GM19035 (cell line): ENCODE data around the gene SIPA1.
A peak's percentile ranks its signal among the peaks of the same experiment; 100 is the strongest.

Source experiments
- ATAC-seq: cut with Tn5 transposase; IDR thresholded peaks from one replicate; pipeline ENCODE4 v1.9.1; 2021; ENCODE audit not compliant: unreplicated experiment

SIPA1 gene, protein sequence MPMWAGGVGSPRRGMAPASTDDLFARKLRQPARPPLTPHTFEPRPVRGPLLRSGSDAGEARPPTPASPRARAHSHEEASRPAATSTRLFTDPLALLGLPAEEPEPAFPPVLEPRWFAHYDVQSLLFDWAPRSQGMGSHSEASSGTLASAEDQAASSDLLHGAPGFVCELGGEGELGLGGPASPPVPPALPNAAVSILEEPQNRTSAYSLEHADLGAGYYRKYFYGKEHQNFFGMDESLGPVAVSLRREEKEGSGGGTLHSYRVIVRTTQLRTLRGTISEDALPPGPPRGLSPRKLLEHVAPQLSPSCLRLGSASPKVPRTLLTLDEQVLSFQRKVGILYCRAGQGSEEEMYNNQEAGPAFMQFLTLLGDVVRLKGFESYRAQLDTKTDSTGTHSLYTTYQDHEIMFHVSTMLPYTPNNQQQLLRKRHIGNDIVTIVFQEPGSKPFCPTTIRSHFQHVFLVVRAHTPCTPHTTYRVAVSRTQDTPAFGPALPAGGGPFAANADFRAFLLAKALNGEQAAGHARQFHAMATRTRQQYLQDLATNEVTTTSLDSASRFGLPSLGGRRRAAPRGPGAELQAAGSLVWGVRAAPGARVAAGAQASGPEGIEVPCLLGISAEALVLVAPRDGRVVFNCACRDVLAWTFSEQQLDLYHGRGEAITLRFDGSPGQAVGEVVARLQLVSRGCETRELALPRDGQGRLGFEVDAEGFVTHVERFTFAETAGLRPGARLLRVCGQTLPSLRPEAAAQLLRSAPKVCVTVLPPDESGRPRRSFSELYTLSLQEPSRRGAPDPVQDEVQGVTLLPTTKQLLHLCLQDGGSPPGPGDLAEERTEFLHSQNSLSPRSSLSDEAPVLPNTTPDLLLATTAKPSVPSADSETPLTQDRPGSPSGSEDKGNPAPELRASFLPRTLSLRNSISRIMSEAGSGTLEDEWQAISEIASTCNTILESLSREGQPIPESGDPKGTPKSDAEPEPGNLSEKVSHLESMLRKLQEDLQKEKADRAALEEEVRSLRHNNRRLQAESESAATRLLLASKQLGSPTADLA

DNA sequence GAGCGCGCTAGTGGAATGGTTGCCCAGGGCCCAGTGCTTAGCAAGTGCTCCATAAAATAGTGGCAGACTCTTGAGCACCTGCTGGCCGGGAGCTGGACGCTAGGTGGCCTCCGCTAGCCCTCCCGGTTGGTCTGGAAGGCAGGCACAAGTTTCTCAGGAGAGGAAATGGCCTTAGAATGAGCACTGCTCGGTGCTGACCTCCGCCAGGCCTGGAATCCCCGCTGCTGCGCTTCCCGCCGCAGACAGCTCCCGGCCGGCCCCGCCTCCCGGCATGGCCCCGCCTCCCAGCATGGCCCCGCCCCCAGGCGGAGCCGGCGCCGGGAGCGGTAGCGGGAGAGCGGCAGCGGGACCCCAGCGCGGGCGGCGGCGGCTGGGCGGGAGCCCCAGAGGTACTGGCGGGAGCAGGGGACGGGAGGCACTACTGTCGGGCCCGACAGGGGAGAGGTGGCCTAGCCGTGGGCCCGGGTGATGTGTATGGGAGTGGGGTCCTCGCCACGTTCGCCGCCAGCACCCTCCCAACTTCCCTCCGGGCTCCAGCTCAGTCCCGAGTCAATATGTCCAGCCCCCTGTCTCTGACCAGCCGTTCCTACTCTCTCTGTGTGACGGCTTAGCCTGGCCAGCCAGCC lies at the start of gene SIPA1:
TSS of gene SIPA1 (plus strand) at position 308 of the 626 bp plus-strand sequence. CDS start 2,821 bp downstream, outside the sequence.
- ATAC-seq = peak; percentile 49

DNA sequence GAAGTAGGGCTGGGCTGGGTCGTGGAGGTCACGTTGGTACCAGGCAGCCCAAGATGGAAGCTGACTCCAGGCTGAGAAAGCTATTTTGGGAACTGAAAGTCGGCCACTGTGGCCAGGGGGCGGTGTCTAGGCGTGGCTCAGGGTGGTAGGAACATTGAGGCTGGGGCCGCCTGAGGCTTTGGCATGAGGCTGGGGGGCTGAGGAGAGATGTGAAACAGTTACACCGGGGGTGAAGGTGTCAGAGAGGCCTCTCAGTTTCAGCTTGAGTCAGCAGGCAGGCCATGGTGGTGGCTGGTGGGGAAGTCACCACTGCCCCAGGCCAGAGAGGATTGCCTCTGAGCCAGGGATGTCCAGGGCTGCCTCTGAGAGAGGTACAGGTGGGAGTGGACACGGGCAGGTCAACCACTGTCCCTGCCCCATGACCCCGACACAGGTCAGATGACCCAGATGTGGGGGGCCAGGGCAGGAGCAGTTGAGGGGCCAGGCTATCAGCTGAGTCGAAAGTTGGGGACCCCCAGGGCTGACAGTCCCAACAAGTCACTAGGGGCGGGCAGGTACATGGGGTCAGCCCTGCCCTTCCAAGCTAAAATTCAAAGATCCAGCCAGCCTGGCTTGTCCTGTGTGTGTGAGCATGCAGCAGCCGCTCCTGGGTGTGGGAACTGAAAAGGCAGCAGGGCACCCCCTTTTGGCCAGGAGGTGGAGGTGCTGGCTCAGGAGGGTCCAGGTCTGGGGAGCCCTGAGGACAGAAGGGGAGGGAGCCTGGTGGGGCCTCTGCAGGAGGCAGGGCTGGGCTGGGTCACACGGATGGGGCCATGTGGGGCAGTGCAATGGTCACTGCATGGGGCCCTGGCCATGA lies 49.5 kb upstream of the SIPA1 start:
- peak; percentile 76 for ATAC-seq

DNA sequence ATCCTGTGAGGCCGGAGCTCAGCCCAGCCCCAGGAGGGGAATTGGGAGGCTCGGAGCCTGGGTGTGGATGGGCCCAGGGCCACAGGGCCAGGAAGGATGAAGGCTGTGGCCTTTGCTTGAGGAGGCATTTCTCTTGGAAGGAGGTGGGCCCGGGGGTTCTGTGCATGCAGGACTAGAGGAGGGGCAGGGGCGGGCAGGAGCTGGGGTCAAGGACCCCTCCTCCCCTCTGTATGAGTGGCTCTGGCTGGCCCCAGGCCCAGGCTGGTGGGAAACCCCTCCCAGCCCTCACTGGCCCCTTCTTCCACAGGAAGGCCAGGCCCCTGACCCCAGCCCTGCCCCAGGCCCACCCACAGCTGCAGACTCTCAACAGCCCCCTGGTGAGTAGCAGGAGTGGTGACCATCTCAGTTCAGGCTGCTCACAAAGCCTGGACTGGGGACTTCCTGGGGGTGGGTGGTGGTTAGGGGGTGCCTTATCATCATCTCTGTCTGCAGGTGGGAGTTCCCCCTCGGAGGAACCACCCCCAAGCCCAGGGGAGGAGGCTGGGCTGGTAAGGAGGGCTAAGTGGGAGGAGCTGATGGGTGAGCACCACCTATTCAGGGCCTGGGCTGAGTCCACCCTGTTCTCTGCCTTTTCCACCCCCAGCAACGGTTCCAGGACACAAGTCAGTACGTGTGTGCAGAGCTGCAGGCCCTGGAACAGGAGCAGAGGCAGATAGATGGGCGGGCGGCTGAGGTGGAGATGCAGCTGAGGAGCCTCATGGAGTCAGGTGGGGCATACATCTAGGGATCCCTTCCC lies 48.3 kb upstream of the SIPA1 start:
- no peak for ATAC-seq

DNA sequence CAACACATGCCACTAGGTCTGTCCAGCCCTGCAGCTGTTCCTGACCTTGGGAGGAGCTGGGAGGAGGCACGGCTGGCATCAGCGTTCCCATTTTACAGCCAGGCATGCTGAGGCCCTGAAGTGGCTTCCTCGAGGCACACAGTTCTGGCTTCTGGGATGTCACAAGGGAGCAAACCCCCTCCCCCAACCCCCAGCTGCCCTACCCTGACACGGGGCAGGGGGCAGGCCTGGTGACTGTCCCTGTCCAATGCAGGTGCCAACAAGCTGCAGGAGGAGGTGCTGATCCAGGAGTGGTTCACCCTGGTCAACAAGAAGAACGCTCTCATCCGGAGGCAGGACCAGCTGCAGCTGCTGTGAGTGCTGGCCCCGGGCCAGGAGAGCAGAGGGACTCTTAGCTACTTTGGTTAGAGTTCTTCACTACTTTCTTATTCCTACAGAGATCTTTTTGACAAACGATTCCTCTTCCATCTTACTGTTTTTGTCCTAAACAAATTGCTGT lies 47.6 kb upstream of the SIPA1 start:
- no peak for ATAC-seq

DNA sequence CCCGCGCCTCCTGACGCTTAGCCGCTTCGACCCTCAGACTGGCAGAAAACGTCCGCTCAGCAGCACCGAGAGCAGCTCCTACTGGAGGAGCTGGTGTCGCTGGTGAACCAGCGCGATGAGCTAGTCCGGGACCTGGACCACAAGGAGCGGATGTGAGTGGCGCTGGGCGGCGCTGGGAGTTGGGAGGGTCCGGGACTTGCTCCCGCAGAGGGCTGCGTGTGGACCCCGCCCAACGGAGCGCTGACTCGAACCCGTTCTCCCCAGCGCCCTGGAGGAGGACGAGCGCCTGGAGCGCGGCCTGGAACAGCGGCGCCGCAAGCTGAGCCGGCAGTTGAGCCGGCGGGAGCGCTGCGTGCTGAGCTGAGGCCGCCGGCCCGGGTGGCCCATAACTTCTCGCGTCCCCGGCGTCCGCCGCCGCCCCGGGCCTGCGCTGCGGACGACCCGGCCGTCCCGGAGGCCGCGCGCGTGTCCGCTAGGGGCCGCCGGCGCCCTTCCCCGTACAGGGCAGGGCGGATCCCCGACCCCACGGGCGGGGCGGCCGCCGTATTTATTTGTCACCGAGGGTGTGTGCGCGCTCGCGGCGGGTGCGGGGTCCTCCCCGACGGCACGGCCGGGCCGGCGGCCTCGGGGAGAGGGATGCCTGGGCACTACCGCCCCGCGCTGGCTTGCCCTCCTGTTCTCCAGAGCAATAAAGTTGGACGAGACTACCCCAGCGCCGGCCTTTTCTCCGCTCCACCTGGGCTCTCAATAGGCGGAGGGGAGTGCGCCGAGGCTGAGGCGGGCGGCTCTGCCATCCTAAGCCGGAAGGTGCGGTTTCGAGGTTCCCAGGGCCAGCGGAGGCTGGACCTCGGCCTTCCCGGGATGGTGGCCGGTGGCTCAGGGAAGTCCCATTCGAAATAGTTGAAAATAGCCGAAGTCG lies 45.7 kb upstream of the SIPA1 start:
- no peak for ATAC-seq

DNA sequence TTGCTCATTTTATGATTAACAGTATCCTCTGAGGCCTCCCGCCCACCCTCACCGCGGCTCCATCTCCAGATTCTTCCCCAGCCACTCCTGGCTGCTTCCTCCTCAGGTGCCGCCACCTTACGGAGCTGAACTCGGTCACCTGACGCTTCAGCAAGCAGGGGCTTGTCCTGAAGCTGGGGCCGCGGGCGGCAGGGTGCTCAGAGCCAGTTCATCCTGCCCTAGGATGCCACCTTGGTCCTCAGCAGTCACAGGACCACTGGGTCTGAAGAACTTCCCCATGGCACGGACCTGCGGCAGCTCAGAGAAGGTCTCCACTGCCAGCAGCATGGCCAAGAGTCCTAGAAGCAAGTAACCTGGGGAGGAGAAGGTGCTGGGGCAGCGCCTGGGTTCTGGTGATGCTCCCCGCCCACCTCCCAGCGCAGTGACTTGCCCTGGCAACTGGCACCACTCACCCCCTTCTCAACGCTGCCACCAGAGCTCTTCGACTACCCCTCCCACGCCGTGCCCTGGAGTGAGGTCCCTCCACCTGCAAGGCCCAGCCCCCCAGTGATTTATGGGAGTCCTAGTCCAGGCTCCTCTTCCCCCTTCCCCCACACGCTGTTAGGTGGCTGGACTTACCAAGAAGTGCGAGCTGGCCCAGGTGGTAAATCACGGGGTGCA lies 44.9 kb upstream of the SIPA1 start:
- ATAC-seq = no peak

DNA sequence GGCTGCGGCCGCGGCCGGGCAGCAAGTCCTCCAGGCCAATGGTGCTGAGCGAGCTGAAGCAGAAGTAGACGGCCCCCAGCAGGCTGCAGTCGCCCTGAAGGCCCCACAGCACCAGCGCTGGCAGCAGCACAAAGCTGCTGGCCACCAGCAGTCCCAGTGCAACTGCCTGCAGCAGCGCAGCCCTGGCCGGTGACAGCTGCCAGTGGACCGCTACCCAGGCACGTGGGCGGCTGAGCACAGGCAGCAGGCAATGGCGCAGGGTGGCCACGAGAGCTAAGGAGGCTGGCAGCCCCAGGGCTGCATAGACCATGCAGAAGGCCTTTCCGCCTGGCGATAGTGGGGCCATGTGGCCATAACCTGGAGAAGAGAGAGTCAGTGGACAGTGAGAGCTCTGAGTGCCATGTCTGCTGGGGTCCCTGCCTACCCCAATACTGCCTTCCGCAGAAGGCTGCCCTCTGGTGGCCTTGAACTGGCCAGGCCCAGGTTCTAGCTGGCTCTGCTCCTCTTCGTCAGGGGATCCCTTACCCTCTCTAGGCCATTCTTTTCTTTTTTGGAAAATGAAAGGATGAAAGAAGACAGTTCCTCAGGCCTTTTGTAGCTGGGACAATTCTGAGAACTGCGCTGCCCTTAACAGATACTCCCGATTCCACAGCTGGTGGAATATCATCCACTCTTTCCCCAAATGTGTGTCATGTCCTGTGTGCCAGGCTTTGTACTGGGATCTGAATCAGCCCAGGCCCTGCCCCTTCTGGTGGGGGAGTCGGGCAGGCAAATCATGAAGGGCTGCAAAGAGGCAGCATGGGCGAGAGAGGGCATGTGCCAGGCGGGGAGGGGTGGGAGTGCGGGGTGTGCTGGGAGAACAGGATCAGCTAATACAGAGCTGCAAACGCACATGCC lies 44.1 kb upstream of the SIPA1 start:
- no peak for ATAC-seq

DNA sequence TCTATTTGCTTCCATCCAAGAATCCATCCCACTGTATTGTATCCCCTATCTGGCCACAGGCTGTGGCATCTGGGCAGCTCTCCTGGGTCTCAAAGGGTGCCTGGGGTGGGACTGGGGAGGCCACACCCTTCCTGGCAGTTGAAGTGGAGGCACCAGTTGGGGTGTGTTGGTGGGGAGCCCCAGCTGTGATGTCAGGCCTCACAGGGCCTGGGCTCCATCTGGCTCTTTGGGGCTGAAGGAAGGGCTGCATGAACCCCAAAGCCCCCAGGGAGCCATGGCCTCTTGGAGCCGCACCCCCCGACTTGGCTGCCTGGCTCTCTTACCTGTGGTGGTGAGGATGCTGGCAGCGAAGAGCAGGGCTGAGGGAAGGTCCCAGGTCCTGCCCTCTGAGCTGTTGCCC lies 42.8 kb upstream of the SIPA1 start:
- ATAC-seq = no peak

DNA sequence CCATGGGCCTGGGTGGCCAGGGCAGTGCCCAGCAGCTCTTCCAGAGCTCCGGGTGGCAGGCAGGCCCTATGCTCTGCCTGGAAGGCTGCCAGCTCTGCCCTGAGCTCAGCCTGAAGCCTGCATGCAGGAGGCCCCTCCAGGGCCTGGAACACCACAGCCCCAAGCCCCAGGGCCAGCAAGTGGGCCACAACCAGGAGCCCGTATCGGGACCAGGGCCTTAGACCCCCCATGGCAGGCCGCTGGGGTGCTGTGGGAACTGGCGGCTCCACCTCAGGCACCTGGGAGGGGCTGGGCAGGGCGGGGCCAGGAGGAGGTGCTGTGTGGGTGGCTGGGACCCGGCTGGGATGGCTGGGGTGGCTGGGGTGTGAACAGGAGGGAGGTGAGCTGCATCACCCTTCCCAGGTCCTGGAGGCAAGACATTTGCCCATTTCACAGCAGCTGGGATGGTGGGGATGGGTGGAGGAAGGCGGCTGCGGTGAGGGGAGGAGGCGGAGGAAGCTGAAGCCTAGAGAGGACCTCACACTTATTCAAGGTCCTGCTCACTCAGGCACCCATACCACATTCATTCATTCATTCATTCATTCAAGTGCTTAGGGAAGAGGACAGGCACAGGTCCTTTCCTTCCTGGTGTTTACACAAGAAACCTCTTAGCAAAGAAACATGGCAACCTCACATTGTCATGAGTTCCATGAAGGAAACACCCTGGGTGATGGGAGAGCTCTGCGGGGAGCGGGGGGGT lies 42.2 kb upstream of the SIPA1 start, which contains the start of gene KCNK7:
TSS of gene KCNK7 (minus strand) at position 258 of the 739 bp plus-strand sequence. CDS start at position 230, 28 bp downstream.
- no peak for ATAC-seq

DNA sequence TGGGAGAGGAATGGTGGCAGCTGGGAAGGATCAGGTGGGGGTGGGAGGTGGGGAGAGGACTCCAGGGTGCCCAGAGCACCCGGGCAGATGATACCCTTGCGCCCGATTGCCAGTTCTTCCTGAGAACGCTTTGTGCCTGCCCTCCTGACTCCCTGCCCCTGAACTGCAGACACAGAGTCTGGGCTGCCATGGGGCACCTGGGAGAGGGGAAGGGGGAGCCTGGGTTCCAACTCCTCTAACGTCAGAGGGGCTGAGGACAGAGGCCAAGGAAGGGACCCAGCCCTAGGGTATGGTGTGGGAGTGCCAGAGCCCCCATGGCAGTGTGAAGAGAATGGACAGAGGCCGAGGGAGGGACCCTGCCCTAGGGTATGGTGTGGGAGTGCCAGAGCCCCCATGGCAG lies 41.4 kb upstream of the SIPA1 start:
- ATAC-seq = no peak

DNA sequence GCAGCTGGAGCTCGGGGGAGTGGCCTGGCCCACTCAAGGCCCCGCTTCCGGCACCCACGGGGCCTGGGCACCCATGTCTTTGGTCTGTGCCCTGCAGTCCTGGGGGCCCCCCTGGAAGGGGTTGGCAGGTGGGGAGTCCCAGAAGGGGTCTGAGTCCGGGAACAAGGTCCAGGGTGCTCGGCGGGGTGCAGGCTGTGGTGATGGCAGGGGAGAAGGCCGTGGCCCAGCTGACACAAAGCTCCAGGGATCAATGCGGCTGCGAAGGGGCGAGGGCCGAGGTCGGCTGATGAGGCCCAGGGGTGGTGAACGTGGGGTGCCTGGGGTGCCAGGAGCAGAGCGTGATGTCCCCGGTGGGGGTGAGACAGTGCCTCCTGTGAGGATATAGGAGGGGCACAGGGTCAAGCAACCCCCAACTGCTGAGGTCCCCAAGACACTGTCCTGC lies 39.6 kb upstream of the SIPA1 start:
- no peak for ATAC-seq

DNA sequence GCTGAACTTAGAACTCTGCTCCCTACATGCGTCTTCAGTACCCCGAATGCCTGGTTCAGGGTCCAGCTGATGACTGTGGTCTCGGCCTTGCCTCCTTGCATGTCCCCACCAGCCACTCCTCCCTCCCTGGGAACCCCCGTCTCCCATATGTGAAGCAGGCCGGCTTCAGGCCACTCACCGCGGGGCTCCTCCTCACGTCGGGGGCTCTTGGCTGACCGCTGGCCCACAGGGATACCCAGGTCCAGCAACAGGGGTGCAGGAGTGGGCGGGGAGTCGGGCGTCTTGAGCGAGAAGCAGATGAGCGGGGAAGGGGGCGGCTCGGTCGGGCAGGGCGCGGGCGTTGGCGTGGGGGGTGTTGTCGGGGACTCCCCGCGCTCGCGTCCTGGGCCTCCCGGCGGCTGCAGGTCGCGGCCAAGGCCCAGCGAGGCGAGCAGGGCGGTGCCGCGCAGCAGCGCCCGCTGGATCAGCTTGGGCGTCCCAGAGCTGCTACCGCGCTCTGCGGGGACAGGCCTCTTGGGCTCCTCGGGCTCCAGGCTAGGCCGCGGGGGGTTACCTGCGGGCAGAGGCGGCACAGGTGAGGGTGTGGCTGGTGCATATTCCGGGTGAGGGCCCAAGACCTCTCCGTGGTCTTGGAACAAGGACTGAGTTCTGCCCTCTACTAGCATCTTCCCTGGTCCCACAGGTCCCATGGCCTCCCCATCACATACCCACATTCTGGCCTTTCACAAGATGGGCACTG lies 38.5 kb upstream of the SIPA1 start:
- ATAC-seq = no peak

DNA sequence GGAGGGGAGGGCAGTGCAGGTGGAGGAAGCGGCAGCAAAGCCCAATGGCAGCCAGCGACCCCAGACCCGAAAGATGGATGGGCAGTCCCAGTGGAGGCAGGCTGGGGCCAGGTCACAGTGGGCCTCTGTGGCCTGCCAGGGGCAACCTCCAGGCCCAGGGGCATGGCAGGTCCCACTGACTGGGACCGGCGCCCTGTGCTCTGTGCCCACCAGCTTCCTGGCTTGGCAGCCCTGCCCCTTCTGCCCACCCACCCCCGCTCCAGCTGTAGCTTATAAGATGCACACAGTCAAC lies 38.0 kb upstream of the SIPA1 start:
- no peak for ATAC-seq

DNA sequence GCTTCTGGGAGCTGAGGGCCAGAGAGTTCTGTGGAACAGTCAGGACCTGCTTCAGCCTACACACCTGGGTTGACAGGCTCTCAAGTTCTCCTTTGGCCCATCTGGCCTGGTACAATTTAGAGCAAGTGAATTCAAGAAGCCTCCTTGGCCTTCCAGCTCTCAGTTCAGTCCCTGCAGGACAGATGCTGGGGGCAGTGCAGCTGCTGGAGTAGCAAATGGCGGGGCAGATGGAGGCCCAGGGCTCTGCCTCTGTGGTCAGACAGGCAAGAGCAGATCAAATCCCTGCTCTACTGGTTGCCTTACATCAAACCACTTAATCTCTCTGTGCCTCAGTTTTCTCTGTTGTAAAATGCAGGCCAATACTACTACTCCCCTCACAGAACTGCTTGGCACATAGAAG lies 33.6 kb upstream of the SIPA1 start:
- no peak for ATAC-seq

DNA sequence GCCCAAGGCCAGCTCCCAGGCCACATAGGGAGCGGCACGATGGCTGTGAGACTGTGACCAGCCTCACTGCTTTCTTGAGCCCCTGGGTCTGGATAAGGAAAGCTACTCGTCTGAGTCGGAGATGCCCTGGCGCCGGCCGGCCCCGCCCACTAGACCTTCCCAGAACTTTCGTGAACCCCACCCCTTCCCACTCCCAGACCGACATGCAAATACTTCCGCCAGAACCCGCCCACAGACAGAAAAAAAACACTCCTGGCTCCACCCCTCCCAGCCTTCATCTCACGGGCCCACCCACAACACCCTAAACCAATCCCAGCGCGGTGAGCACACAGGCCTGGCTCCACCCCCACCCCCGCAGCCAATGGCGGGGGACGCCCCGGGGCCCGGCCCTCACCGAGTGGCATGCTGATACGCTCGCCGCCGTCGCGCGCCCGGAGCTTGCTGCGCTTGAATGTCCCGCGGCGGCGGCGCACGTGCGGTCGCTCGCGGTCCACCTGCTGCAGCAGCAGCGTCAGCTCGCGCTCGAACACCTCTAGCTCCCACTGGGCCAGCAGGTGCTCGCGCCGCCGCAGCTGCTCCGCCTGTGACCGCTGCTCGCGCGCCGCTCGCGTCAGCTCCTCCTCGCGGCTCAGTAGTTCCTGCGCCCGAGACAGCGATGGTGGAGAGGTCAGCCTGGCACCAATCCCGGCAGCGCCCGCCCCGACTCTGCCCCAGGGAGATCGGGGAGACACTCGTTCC lies 30.9 kb upstream of the SIPA1 start:
- no peak for ATAC-seq
